Cardiac septum (tissue), 1 donor: ENCODE data around the gene UBE2G2. TPM values are rescaled to one million over a fixed set of nuclear protein-coding genes. Genes with fewer than 3 reads are reported as not detected.

Experiments used
- DNase-seq: peaks from one replicate; pipeline ENCODE4 v3.0.0-alpha.2; 2020; ENCODE audit warnings: low spot score
- intact Hi-C: fragments of 100-400 bp; cut with DNase I; formaldehyde crosslinking; loops from one replicate; pipeline ENCODE4 v1.14.0; 2022
- total RNA-seq: library from RNA; stranded (reverse); fragmentation: NEBNext Ultra II Directional; extraction: Animal tissue kit (Norgen Biotek cat#: 25700); gene quantifications from one replicate; pipeline ENCODE4 v1.2.1, GENCODE V29; 2021
- donor health status: DM: no; HTN: no; CAD: no.

Gene UBE2G2
- total RNA-seq, 1 donor from 2014 or later: 69.7 TPM

DNA sequence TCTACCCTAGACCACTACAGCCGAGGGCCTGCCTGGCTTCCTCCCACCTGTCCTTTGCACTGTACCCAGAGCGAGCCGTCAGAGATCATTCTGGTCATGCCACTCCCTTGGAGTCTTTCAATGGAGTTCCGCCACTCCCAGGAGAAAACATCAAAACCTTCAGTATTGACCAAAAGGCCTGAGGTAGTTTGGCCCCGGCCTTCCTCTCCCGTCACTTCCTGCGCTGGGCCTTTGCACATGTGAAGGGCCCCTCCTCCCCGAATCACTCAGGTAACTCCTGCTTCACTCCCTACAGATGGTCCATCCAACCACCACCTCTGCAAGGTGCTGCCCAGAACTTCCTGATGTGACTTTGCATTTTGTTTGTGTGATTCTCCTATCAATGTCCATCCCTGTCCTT, 26.6 kb downstream of the UBE2G2 start:
- no peak for DNase-seq
- intact Hi-C loops: no loop called here

DNA sequence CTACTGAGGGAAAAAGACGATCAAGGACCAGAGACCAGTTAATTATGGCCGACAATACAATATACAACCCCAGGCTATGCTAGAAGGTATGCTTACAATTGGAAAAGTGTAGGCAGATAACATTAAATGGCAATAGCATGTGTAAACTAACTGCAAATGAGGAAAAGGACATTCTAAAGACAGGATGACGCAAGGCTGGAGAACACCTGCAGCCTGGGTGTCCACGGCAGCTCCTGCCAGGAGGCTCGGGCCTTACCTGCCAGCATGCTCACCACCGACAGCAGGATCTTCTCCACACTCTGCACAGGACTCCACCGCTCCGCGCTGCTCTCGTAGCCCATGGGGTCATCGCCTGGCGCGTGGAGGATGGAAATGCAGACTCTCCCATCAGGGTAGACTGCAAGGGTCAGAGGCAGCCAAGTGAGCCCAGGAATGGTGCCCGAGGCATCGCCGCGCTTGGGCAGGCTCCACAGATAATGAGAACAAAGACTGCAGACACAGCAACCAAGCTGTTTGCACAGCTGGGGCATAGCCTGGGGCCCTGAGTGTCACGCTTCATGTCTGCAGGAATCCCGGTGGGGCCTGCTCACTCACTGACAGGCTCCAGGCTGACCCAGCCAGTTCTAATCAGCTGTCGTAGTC, 28.2 kb downstream of the UBE2G2 start:
- DNase-seq: peak; percentile 43
- intact Hi-C loops: no loop called here

DNA sequence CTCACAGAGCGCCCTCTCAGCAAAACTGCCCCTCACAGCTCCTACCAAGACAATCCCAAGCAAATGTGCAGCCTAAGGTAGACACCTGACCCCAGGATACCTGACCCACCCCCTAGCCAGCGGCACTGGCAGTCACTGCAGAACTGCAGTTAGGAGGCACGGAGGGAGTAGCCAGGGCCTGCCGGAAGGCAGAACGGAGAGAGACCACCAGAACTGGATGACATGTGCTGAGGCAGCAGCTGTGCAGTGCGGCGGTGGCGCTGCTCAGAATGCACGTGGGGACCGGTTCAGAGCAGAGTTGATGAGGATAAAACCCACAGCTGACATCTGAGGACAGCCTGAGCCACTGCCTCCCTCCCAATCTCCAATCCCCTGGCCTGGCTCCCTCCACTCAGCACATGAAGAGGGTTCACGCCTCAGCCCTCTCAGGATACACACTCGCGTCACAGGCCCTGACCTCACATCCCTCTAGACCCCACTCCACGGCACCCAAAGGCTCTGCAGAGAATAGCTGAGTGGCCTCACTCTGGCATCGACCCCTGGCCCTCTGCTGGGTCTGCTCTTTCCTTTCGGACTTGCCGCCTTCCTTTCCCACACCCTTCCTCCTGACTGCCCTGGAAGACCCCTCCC, 29.6 kb downstream of the UBE2G2 start:
- peak; percentile 59 for DNase-seq
- intact Hi-C loops: no loop called here

GRCh38 chr21:44767834-44768831, 33.5 kb downstream of the UBE2G2 start:
- intact Hi-C loops: no loop called here
- peak; percentile 68 for DNase-seq

DNA sequence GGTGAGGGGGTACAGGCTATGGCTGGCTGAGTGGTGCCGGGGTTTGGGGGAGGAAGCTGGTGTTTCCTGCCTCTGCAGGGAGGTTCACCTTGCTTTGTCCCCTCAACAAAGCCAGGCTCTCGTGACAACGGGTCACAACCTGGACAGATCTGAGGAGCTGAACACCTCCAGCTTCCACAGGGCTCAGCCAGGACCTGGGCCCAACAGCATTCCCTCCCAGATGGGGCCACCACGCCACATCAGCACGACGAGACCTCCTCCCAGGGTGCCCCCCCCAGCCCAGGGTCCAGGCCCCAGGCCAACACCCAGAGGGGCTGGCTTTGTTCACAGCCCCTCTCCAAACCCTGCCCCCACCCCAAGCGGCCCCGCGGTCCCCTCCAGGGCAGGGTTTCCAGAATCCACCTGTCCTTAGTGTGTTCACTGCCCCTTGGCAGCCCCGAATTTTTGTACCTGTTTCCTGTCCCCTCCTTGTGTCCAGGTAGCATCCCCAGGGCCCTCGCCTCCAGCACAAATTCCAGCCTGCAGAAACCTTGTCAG, 34.7 kb downstream of the UBE2G2 start:
- DNase-seq: peak; percentile 59
- intact Hi-C loops: no loop called here

DNA sequence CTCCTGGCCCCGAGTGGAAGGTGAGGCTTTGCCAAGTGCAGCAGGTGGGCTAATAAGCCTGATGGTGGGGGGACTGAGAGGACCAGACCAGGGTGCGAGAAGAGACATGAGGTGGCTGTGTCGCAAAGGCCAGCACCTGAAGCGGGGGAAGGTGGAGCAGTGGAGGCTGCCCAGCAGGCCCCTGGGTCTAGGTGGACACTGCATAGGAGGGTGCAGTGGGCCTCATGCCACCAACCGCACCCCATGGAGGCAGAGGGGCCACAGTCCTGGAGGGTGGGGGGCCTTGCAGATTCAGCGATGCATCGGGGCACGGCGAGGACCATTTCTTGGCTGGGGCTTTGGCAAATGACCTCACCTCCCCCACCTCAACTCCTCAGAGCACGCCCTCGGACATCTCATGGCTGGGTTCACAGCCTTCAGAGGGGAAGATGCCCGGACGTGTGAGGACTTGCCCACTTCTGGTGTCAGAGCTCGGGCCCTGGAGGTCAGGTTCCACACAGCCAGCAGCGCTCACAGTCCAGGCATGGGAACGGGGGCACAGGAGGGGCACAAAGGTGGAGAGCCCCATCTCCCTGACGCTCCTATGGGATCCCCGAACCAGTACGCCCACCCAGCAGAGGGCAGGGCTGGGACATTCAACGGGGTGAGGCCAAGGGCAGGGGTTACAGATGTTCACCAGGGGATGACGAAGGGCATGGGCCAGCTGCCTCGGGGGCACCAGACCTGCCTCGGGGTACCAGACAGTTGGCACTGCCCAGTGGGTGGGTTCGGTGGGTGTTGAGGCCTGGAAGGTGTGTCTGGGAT, 35.4 kb downstream of the UBE2G2 start:
- intact Hi-C loops: no loop called here

GRCh38 chr21:44765231-44766013, 36.2 kb downstream of the UBE2G2 start:
- peak; percentile 67 for DNase-seq
- intact Hi-C loops: no loop called here

More for the DNA sequence above, 35.4 kb downstream of the UBE2G2 start:
- DNase-seq: peak; percentile 70

- intact Hi-C loops: no loop called here
- peak; percentile 69 for DNase-seq
These were observed 37.0 kb downstream of the UBE2G2 start for GRCh38 chr21:44764319-44765230.

GRCh38 chr21:44763451-44764318, 37.9 kb downstream of the UBE2G2 start:
- peak; percentile 63 for DNase-seq
- intact Hi-C loops: no loop called here

DNA sequence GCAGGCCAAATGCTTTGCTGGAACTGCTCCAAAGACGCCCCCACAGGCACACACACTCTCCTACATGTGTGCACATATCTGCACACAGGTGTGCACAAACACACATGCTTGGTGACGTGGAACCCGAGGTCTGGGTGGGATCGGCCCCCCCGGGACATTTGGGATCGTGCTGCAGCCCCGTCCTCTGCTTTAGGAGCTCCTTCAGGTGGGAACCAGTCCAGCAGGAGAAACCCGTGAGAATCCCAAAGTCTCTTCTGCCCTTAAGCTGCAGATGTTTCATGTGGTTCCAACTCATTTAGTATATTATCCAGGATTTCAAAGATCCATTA, 38.6 kb downstream of the UBE2G2 start:
- intact Hi-C loops: no loop called here
- peak; percentile 27 for DNase-seq

- peak; percentile 71 for DNase-seq
- intact Hi-C loops: no loop called here
These were observed 39.2 kb downstream of the UBE2G2 start for GRCh38 chr21:44762221-44763049.

GRCh38 chr21:44761747-44762208, 39.8 kb downstream of the UBE2G2 start:
- intact Hi-C loops: no loop called here
- peak; percentile 36 for DNase-seq

- intact Hi-C loops: no loop called here
These were observed 40.5 kb downstream of the UBE2G2 start for GRCh38 chr21:44761011-44761729.

DNA sequence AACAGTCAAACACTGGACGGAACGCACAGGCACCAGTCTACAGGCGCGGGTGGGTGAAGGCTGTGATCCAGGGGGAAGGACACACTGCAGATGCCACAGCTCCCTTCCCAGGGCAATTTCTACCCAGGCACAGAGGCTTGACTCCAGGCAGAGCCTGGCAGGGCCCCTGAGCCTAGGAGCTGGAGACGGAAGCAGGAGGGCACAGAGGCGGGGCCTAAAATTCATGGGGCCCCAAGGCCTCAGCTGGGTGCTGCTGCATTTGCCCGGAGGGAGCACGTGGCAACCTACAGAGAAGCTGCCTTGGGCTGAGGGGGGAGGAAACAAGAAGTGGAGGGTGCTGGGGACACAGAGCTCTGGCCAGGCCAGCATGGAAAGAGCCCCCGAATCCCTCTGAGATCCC, 41.2 kb downstream of the UBE2G2 start:
- peak; percentile 73 for DNase-seq
- intact Hi-C loops: no loop called here

More at GRCh38 chr21:44761011-44761729, 40.5 kb downstream of the UBE2G2 start:
- DNase-seq: no peak
